CD4-positive, alpha-beta T cell treated with Interferon alpha-2 for 1 hour (primary cell): ENCODE data around the gene TRAIP.

Source experiments
- DNase-seq, 2 donors: peaks; one replicate each; pipeline ENCODE4 v3.0.0-alpha.2; 2020 to 2022

Gene TRAIP

GRCh38 chr3:49813497-49814174, 42.7 kb downstream of the TRAIP start, which contains the start of gene UBA7:
Gene UBA7, minus strand, starts transcription at chr3:49813953. Its CDS starts 166 bp downstream, at chr3:49813787.
- DNase-seq: peak; percentile 41 to 59

DNA sequence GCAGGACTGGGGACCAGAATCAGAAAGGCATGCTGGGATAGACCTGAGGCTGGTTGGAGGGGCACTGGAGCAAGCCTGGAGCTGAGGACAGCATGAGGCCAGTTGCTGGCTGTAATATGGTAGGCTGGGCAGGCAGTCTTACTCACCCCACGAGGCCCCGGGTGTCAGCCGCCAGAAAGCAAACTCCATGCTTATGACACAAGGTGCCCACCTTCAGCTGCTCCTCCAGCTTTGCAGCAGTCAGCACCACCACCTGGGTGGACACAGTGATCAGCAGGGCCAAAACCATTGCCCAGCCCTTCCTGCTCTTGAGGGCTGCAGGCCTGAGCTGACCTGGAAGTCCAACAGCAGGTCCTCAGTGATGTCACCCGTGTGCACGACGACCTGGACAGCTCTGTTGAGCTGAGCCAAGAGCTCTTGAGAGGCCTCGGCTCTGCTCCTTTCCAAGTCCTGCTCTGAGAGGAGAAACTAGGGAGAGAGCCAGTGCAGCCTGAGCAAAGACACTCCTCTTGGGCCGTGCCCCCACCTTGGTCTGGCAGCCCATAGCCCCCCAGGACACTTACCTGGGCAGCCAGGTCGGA, 43.4 kb downstream of the TRAIP start:
- no peak for DNase-seq

DNA sequence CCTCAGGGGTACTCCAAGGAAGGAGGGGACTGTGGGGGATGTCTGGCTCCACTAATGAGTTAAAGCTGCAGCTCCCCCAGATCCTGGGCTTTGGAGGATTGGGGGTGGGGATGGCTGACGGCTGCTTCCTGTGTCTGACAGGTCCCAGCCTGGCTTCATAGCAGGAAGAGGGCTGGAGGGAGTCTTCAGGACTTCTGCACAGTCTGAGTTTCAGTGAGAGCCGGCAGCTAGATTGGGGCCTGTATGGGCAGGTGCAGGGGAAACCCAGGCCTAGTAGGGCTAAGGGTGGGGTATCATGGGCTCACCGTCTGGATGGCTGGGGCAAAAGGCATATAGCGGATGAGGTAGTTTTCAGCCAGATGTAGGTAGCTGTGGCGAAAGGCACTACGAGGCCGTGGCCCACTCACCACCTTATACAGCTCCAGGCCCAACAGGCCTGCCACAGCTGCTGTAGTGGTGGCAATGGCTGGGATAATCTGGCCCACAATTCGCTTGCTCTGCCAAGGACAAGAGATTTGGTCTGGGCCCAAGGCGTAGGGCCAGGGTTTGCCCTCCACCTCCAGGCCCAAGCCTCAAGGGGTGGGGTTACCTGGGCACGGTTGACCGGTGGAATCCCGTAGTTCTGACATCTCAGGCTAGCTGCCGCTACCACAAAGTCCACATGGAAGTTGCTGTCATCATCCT, 48.8 kb downstream of the TRAIP start:
- no peak for DNase-seq

DNA sequence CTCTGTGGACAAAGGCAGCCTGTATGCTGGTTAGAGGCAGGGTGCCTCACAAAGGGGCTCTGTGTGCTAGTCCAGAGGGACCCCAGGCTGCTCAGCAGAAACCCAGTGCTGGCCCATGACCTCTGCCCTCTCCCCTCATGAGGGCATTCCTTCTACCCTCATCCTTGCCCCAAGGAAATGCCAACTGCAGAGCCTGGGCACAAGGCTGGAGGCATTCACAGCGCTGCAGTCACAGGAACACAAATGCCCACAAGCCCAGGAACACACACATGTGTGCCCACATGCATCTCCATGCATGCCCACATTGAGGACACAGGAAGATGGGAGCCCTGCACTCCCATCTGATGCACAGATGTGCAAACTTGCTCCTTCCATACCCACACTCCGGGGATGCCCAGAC, 49.5 kb downstream of the TRAIP start:
- DNase-seq: no peak

DNA sequence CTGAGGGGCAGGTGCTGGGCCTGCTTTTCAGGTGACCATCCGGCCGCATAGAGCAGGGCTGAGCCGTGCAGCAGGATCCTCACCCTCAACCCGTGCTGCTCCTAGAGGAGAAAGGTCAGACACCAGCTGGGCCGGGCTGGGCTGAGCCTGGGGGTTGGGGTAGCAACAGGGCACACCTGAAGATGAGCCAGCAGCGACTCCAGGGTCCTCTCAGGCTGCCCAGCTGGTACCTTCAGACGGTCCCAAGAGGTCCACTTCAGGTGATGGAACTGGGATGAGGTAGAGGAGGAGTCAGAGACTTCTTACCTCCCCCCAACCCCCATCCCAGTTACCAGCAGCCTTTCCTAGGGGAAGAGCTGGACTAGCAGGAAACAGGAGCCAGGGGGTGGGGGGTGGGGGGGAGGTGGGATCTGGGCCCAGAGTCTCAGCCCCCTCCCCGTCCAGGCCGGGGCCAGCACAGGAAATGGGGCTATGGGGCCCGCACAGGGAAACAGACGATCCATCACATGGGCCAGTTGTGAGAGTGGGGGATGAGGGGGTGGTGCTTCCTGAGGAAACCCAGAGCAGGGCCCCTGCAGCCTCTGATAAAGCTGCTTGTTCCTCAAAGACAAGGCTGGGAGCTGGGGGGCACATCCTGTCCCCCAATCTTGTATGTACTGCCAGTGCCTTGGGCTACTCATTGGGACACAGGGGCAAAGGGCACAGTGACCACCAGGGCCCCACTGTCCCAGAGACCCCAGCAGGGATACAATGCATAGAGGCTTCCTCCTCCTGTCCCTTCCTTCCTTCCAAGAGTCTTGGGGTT, 50.3 kb downstream of the TRAIP start:
- DNase-seq: peak in 1 of 2 donors; percentile 29

DNA sequence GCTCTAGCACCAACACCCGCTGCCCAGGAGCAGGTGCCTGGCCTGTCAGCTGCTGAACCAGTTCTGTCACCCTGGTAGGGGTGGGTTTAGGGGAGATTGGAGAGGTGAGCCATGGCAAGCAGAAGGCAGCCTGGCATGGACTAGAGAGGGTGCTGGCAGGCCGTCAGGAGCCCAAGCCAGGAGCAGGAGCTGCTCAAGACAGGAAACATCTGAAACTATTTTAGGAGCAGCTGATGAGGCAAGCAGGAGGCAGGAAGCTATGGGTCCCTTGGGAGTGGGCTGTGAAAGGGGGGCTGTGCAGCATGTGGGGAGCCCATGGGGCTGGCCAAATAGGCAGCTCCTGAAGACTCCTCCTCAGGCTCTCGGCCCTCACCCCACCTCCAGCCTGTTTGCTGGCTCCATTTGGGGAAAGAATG, 51.0 kb downstream of the TRAIP start:
- DNase-seq: peak in 1 of 2 donors; percentile 49

DNA sequence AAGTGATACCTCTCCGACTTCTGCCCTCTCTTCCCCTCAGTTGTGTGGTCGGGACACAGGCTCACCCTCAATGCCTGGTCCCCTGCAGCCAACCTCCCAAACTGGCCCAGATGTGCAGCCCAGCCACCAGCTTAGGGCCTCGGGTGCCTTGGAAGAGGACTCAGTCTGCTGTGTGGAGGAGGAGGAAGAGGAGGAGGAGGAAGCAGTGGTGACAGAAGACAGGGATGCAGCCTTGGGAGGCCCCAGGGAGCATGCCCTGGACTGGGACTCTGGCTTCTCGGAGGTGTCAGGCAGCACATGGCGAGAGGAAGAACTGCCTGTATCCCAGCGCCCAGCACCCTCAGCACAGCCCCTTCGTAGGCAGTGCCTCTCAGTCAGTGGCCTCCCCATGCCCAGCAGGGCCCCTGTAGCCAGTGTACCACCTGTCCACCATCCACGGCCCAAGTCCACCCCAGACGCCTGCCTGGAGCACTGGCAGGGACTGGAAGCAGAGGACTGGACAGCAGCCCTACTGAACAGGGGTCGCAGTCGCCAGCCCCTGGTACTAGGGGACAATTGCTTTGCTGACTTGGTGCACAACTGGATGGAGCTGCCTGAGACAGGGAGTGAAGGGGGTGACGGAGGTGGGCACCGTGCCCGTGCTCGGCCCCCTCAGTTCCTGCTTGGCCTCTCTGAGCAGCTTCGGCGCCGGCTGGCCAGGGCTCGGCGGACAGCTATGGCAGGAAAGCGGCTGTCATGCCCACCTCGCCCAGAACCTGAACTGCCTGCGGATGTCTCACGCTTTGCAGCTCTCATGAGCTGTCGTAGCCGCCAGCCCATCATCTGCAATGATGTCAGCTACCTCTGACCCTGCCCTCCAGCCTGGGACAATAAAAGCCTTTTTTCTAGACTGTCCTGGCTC, 52.0 kb downstream of the TRAIP start:
- DNase-seq: no peak

DNA sequence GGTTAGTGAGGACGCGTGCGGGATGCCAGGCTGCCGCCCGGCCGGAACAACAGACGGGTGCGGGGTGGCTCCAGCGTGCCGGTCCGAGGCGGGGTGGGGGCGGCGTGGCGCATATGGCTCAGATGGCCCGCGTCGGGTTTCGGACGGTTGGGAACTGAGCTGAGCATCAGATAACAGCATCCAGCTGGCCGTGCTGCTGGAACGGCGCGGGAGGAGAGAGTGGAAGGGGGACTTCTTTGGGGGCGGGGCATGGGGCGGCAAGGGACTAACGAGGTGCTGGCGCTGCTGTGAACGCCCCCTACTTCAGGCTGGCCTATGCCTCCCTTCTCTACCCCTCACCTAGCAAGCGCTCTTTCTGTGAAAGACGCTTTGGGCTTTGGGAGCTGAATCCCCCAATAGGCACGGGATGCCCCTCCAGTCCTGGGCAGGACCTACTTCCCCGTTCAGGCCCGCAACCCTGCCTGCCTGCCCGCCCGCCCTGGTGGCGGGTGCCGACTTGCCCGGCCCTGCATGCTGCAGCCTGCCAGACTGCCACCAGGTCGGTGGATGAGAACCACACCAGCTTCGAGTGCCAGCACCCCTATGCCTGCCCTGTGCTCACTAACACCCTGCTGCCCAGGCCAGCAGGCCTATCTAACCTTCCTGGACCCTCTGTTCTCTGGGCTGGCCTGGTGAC, 52.8 kb downstream of the TRAIP start:
- peak in 1 of 2 donors; percentile 39 for DNase-seq

- DNase-seq: peak; percentile 88 to 90
Observed at GRCh38 chr3:49802719-49803464, 53.5 kb downstream of the TRAIP start, which contains the start of gene INKA1. Gene INKA1, plus strand, starts transcription at chr3:49803261. Its CDS starts 132 bp downstream, at chr3:49803393.

- DNase-seq: no peak
Observed at GRCh38 chr3:49801160-49801559, 55.2 kb downstream of the TRAIP start.

- no peak for DNase-seq
Observed at GRCh38 chr3:49799761-49800160, 56.6 kb downstream of the TRAIP start, which contains the start of gene CDHR4. Gene CDHR4, minus strand, starts transcription at chr3:49799873. Its CDS starts 61 bp downstream, at chr3:49799812.

DNA sequence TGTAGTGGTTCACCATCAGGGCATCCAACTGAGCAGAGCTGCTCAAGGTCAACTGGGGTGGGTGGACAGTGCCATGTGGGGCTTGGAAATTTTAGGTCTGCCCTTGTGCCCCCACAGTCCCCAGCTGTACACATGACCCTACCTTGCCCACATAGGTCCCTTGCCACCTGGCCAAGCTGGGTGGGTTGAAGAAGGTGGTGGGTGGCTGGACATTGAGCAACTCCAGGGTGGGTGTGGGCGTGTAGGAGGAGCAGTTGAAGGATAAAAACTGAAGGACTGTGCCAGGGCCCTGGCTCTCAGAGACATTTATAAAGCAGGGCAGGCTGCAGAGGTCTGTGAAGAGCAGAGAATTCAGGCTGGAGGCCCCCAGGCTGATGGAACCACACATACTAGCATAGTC, 57.3 kb downstream of the TRAIP start:
- DNase-seq: no peak

- DNase-seq: no peak
Observed at GRCh38 chr3:49794926-49795905, 61.1 kb downstream of the TRAIP start.

DNA sequence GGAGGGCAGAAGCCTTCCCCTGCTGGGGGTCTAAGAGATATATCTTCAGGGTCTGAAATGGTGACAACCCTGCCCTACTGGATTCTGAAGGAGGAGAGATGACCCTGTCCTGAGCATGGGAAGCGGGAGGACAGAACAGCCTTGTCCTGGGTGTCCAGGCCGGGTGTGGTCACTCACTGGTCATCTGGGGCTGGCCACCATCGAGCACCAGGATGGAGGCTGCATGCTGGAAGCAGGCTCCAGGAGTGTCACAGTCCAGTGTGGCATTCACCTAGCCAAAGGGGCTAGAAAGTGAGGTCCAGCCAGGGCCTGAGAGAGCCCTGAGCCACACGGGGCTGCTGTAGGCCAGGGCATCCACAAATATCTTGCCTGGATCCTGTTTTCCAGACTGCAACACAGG, 61.9 kb downstream of the TRAIP start:
- no peak for DNase-seq

DNA sequence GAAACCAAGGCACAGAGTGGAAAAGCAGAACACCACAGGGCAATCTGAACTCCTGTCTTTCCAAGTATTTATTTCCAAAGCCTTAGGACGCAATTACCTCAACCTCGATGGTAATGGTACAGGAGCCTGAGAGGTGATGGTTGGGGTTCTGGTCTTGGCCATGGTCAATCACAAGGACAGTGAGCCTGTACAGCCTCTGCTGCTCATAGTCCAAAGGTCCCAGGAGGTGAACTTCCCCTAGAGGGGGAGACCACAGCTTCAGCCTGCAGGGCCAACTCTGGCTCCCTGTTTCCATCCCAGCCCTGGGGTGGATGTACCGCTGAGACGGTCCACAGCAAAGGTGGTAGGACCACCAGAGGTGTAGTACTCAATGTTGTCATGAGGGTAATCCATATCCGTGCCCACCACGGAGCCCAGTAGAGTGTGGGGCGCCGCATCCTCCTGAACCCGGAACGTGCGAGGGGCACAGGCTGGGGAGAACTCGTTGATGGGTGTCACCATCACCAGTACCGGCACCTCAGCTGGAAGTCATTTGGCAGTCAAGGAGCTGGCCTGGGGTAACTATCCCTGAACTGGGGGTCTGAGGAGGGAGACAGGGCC, 62.8 kb downstream of the TRAIP start:
- DNase-seq: no peak

DNA sequence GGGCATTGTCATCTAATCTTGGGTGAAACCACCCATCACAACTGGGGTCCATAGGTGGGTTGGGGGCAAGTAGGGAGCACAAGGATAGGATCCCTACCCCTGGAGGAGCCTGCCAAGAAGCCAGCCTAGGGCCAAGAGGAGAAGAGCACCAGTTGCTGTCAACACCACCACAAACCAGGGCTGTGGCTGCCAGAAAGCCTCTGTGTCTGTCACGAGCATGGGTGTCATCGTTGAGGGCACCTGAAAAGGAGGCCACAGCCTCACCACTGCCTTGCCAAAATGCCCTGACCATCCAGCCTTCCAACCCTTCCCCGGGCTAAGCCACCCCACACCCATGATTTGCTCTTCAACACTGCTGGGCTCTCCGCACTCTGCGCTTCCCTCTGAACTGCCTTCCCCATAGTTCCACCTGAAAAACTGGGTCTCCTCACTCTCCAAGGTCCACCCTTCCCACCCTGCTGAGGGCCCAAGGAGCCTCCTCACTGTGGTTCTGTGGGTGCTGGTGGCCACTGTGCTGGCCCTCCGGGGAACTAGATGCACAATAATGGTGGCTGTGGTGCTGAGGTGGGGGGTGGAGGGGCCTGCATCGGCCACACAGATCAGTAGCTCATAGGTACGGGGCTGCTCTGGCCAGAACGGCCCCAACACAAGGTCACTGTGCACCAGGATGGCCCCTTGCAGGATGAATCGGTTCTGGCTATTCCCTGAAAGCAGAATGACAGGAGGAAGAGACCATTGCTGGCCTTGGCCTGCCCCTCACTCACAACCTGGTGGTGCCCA, 63.8 kb downstream of the TRAIP start:
- DNase-seq: no peak

DNA sequence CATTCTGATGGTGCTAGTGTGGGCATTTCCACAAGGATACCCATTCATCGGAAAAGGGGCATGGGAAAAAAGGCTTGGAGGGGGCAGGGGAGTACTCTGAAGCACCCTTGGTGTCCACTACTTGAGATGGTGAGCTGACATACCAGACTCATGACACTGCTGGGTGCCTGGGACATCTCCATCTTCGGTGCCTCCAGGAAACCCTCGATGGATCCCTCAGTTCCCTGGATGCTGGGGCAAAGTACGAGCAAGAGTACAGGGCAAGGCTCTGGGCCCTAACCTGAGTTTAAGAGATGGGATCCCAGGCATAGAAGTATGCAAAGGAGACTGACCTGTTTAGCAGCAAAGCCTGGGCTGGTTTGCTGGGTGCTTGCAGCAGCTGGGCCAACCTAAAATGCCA, 64.8 kb downstream of the TRAIP start:
- no peak for DNase-seq
